ENCODE data around the gene HOXA2.

The HOXA2 gene

DNA sequence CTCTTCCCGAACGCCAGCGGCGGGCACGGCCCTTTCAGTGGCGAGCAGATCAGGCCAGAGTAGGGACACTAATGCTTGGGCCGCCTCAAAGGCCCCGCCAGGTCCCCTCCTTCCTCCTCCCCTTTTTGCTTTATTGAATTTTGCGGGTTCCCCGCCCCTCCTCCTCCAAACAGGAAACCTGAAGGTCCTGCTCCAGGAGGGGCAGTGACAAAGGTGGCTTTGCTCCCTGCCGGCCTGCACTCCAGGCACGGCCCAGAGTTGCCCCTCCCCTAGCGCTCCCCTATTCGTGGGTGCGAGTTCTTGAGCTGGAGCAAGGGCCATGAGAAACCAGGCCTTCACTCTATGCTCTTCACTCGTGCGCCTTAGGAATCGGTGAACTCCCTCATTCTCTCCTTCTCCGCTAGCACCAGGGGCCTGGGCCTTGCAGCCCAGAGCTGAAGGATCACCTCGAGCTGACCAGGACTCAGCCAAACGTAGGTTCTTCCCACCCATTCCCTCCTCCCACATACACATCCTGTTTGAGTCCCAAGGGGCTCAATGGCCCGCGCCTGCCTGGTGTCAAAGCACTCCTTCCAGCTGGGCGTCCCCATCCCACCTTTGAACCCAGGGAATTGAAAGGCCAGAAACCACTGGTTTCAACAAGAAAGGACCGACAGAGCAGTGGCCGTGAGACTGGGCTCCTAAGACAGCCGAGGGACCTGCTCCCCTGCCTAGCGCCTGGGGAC lies 45.7 kb upstream of the HOXA2 start:
- TF ChIP-seq, protein P1, sequence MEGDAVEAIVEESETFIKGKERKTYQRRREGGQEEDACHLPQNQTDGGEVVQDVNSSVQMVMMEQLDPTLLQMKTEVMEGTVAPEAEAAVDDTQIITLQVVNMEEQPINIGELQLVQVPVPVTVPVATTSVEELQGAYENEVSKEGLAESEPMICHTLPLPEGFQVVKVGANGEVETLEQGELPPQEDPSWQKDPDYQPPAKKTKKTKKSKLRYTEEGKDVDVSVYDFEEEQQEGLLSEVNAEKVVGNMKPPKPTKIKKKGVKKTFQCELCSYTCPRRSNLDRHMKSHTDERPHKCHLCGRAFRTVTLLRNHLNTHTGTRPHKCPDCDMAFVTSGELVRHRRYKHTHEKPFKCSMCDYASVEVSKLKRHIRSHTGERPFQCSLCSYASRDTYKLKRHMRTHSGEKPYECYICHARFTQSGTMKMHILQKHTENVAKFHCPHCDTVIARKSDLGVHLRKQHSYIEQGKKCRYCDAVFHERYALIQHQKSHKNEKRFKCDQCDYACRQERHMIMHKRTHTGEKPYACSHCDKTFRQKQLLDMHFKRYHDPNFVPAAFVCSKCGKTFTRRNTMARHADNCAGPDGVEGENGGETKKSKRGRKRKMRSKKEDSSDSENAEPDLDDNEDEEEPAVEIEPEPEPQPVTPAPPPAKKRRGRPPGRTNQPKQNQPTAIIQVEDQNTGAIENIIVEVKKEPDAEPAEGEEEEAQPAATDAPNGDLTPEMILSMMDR (IDR thresholded peaks at IDR 0.05; ENCODE audit: low read depth, low read length, missing control alignments) = no peak
- DNase-seq (ENCODE audit: low read depth) = no peak
- H3K4me3 ChIP-seq (ENCODE audit: low read depth, low read length) = no peak overlapping the region

DNA sequence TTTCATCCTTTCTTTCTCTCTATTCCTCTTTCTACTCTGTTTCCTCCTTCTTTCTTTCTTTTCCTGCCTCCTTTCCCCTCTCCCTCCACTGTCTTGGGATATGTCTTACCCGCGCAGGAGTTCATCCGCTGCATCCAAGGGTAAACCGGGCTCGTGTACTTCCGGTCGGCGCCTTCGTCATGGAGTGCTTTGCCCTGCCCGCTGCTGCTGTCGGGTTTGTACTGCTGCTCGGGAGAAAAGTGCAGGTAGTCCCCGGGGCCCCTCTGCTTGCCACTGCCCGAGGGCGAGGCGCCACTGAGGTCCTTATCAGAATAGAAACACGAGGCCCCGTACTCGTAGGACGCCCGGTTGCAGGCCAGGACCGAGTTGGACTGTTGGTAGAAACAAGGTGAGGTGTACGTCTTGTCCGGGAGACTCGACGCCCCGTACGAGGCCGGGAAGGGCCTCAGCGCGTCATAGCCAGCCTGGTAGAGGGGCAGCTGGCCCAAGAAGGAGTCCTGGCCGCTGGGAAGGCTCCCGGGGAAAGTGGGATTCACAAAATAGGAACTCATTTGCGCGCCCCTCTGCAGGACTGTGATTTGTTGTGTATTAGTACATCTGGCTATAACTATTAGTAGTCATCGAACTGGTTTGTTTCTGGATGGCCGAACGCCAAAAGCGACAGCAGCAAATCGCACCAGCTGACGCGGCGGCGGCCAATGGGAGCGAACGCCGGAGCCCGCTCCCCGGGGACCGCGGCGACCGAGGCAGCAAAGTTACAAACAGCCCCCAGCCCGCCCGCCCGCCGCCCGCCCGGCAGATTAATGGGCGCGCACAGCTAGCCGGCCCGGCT lies 44.9 kb upstream of the HOXA2 start, which contains the start of gene HOXA6:
Gene HOXA6 (minus strand): TSS at position 576 of the 832 bp plus-strand sequence. CDS start 25 bp downstream, at position 551.
- H3K4me3 ChIP-seq (ENCODE audit: low read depth, low read length) = no peak within 1 kb of the TSS
- no peak for DNase-seq (ENCODE audit: low read depth)

DNA sequence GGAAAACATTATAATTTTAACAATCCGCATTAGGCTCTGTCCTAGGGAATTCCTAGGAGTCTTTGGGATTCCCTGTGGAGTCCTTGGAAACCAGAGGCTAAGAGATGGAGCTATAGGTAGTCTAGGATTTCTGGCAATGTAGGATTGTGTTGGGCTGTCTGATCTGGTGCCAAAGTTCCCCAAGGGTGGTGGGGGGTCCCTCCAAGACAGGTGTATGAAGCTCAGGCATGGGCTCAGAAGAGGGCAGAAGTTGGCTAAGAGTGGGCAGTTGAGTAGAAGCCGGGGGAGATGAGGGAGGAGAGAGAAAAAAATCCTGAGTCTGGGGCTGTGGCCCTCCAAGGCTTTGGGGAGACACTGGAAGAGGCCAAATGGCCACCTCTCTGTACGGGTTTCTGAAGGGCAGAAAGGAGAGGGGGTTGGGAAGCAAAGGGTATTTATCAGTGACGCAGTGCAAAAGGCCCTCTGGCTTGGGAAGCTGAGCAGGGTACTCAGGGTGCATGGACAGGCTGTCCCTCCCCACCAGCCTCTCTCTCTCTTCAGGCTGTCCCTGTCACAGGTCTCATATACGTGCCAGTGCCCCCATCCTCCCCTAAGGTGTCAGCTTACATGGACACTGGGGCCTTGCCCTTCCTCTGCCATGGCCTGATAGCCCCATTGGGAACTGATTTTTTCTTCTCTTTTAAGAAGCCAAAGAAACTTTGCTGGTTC lies 44.2 kb upstream of the HOXA2 start:
- DNase-seq (ENCODE audit: low read depth) = no peak
- TF ChIP-seq, protein P1 (IDR thresholded peaks at IDR 0.05; ENCODE audit: low read depth, low read length, missing control alignments) = no peak
- H3K4me3 ChIP-seq (ENCODE audit: low read depth, low read length) = no peak overlapping the region

More for the DNA sequence above, 44.9 kb upstream of the HOXA2 start, which contains the start of gene HOXA6:
- TF ChIP-seq, protein P1 (IDR thresholded peaks at IDR 0.05; ENCODE audit: low read depth, low read length, missing control alignments) = no peak

DNA sequence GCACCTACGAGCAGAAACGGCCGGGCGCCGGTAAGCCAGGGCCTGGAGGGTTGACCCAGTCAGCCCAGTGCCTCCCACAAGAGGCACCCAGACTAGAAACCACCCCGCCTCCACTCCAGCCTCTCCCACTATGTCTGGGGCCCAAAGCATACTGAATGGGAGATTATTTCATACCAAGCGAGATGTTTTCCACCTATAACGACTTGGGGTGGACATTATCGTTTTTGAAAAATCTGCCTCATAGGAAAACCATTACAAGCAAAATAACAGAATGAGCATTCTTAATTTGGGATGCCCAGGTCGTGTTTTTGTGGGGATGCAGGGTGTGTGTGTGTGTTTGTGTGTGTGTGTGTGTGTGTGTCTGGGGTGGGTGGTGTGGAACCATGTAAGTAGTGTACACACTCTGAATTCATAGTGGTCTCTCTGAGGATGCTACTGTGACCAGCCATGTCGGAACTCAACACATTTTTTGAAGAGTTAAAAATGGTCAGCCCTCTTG lies 43.5 kb upstream of the HOXA2 start:
- TF ChIP-seq, protein P1 (IDR thresholded peaks at IDR 0.05; ENCODE audit: low read depth, low read length, missing control alignments) = no peak
- no peak overlapping the region for H3K4me3 ChIP-seq (ENCODE audit: low read depth, low read length)
- DNase-seq (ENCODE audit: low read depth) = no peak

DNA sequence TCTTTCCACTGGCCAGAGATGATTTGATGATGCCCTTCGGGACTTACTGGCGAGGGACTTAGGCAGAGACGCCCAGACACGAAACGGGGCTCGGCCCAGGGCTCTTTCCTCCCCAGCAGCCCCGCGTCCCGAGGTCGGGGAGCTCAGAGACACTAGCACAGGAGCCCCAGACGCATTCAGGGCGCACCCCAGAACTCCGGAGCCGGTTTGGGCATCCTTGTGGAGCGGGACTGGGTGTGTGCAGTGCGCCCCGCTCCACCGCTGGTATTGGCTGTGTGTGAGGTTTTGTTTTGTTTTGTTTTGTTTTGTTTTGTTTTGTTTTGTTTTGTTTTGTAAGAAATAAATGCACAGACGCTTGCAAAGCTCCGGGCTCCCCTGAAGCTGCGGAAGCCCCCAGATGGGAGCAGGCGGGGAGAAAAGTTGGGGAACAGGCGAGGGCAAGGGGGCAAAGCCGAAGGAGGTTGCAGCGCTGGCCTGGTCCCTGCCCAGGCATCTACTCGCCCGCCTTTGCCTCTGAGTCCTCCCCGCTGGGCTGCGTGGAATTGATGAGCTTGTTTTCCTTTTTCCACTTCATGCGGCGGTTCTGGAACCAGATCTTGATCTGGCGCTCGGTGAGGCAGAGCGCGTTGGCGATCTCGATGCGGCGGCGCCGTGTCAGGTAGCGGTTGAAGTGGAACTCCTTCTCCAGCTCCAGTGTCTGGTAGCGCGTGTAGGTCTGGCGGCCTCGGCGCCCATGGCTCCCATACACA lies 42.9 kb upstream of the HOXA2 start:
- no peak overlapping the region for H3K4me3 ChIP-seq (ENCODE audit: low read depth, low read length)

More for the DNA sequence above, 42.9 kb upstream of the HOXA2 start:
- no peak for DNase-seq (ENCODE audit: low read depth)
- TF ChIP-seq, protein P1 (IDR thresholded peaks at IDR 0.05; ENCODE audit: low read depth, low read length, missing control alignments) = no peak

Data from GM12864 (cell line).